Spleen (tissue), 11 donors: ENCODE data around the gene NR5A1. TPM values are rescaled to one million over a fixed set of nuclear protein-coding genes. Genes with fewer than 3 reads are reported as not detected.

ENCODE experiments used
- DNase-seq: peaks from one replicate; pipeline ENCODE4 v3.0.0-alpha.2; 2020
- H3K27ac ChIP-seq, 8 donors: fragments of 200-600 bp; sonication (generic) in 7 of 8; 1 replicate in 4 of 8; 2 replicates in 4 of 8; pipeline versions ENCODE4 v1.5.0 to v1.8.0; 2016 to 2021; ENCODE audit warnings: inconsistent platforms in 4 of 8, mild to moderate bottlenecking in 4 of 8, moderate library complexity in 1 of 8
- H3K27me3 ChIP-seq, 7 donors: fragments of 200-600 bp; sonication (generic) in 6 of 7; replicated peaks in 1 of 7; 1 replicate in 4 of 7; 2 replicates in 3 of 7; pipeline versions ENCODE4 v1.5.0 to v1.8.0; 2016 to 2021; ENCODE audit warnings: inconsistent platforms in 3 of 7, mild to moderate bottlenecking in 1 of 7
- H3K36me3 ChIP-seq, 6 donors: fragments of 200-600 bp; sonication (generic) in 5 of 6; 1 replicate in 4 of 6; 2 replicates in 2 of 6; pipeline versions ENCODE4 v1.5.0 to v1.8.0; 2016 to 2021; ENCODE audit warnings: inconsistent platforms in 2 of 6
- H3K4me1 ChIP-seq, 6 donors: fragments of 200-600 bp; sonication (generic) in 5 of 6; 1 replicate in 3 of 6; 2 replicates in 3 of 6; pipeline versions ENCODE4 v1.5.0 to v1.8.0; 2016 to 2021; ENCODE audit warnings: inconsistent platforms in 3 of 6
- H3K4me3 ChIP-seq, 8 donors: fragments of 200-600 bp; sonication (generic) in 7 of 8; 1 replicate in 4 of 8; 2 replicates in 4 of 8; pipeline versions ENCODE4 v1.5.0 to v1.8.0; 2016 to 2021; ENCODE audit warnings: inconsistent platforms in 4 of 8, mild to moderate bottlenecking in 4 of 8, moderate library complexity in 2 of 8
- H3K9me3 ChIP-seq, 8 donors: fragments of 200-600 bp; sonication (generic) in 7 of 8; 1 replicate in 4 of 8; 2 replicates in 4 of 8; pipeline versions ENCODE4 v1.5.0 to v1.8.0; 2016 to 2021; ENCODE audit warnings: inconsistent platforms in 4 of 8
- POLR2A ChIP-seq, 3 donors: fragments of 450-650 bp; IDR thresholded peaks; one replicate each; pipeline ENCODE4 v1.5.1; 2017; ENCODE audit warnings: antibody characterized with exemption in 3 of 3, mild to moderate bottlenecking in 1 of 3
- POLR2AphosphoS5 ChIP-seq, 3 donors: sonication (generic); formaldehyde crosslinking; IDR thresholded peaks; one replicate each; pipeline ENCODE4 v1.5.1; 2017; ENCODE audit warnings: antibody characterized with exemption in 3 of 3
- WGBS, 5 donors: extraction: QIAGEN DNeasy Blood & Tissue Kit in 3 of 5; methylation state at CpG; one replicate each; pipeline versions ENCODE4 v1.1.5 to v1.1.7; 2013 to 2018; 5-methylcytosine and 5-hydroxymethylcytosine counted together
- intact Hi-C: fragments of 100-400 bp; cut with DNase I; formaldehyde crosslinking; loops from one replicate; pipeline ENCODE4 v1.15.0; 2023; ENCODE audit warnings: low total_unique reads
- polyA plus RNA-seq, 3 donors: library from polyadenylated mRNA; stranded (reverse); fragments of 200-250 nt; gene quantifications; one replicate each; pipeline ENCODE4 v1.2.1, GENCODE V29; 2013
- total RNA-seq, 7 donors: library from RNA; depleted of rRNA in 3 of 7; stranded (reverse); fragments of >200 nt in 3 of 7; fragmentation: NEBNext Ultra II Directional in 4 of 7; extraction: Animal tissue kit (Norgen Biotek cat#: 25700) in 4 of 7; gene quantifications; one replicate each; pipeline versions ENCODE4 v1.1.0 to v1.2.1, GENCODE V29; 2016 to 2021
- TF ChIP-seq, protein P1 (sequence below), 11 experiments: fragments of 200-600 bp in 7 of 11; fragments of 450-650 bp in 4 of 11; sonication (generic) in 4 of 11; IDR thresholded peaks in 8 of 11; conservative IDR thresholded peaks in 3 of 11; 1 replicate in 7 of 11; 2 replicates in 4 of 11; pipeline versions ENCODE4 v1.4.0 to v1.8.0; 2016 to 2021; ENCODE audit warnings: antibody characterized with exemption in 11 of 11, inconsistent platforms in 4 of 11, mild to moderate bottlenecking in 1 of 11
- donor health status: healthy with polysubstance abuse.
- donor health status: DM: no; HTN: no; CAD: no; lungs with moderate emphysema.
- donor health status: DM: no; HTN: no; CAD: no.
- donor health status: Bipolar disorder and iron deficiency.
- donor health status: healthy.
- donor health status: DM: no; HTN: no; CAD: no.
- donor health status: DM: yes; HTN: yes; CAD: no.

Gene NR5A1
- total and polyA plus RNA-seq, 10 donors = 46.5 to 378 (median 193) TPM

DNA sequence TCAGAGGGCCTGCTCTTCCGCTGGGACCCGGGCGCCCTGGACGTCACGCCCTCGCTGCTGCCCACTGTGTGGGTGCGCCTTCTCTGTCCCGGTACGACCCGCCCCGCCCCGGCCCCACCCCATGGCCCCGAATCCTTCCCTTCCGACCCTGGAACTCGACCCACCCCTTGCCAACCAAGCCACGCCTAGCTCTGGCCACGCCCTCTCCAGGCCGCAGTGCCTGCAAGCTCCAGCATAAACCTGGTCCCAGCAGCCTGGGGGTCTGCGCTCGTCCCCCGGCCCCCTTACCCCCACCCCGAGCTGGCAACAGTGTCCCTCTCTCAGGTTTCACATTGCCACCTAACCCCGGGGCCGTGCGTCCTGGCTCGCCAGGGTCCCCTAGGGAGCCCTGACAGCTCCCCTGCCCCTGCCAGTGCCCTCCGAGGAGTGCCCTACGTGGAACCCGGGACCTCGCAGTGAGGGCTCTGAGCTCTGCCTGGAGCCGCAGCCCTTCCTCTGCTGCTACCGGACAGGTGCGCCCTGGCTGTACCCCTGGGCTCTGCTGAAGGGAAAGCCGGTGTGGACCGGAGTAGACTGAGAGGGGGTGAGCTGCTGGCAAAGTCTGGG lies 53.5 kb downstream of the NR5A1 start:
- peaks cover 0 to 32% (median 18%) of the 10 kb centered on the region in 6 donors for H3K4me1 ChIP-seq
- peak; percentile 67 for DNase-seq
- no peak overlapping the region for H3K27ac ChIP-seq
- peaks cover 0 to 63% (median 44%) of the 10 kb centered on the region in 7 donors for H3K27me3 ChIP-seq
- peak in 2 of 3 donors; percentile 9 to 15 for TF ChIP-seq POLR2AphosphoS5 (IDR thresholded peaks at IDR 0.05)
- TF ChIP-seq POLR2A (IDR thresholded peaks at IDR 0.05) = no peak
- TF ChIP-seq, protein P1, sequence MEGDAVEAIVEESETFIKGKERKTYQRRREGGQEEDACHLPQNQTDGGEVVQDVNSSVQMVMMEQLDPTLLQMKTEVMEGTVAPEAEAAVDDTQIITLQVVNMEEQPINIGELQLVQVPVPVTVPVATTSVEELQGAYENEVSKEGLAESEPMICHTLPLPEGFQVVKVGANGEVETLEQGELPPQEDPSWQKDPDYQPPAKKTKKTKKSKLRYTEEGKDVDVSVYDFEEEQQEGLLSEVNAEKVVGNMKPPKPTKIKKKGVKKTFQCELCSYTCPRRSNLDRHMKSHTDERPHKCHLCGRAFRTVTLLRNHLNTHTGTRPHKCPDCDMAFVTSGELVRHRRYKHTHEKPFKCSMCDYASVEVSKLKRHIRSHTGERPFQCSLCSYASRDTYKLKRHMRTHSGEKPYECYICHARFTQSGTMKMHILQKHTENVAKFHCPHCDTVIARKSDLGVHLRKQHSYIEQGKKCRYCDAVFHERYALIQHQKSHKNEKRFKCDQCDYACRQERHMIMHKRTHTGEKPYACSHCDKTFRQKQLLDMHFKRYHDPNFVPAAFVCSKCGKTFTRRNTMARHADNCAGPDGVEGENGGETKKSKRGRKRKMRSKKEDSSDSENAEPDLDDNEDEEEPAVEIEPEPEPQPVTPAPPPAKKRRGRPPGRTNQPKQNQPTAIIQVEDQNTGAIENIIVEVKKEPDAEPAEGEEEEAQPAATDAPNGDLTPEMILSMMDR (IDR thresholded peaks at IDR 0.05 in 8 of 11, conservative IDR thresholded peaks at IDR 0.05 in 3 of 11) = no peak
- peak overlapping the region in 1 of 8 donors; percentile 44 for H3K4me3 ChIP-seq
- 33 to 42% (median 36%) methylated on average over 22 to 35 of the region's 35 CpGs for WGBS, 5 donors
- H3K36me3 ChIP-seq = no peaks in the 10 kb centered on the region
- intact Hi-C loops = no loop called here
- no peaks in the 10 kb centered on the region for H3K9me3 ChIP-seq

DNA sequence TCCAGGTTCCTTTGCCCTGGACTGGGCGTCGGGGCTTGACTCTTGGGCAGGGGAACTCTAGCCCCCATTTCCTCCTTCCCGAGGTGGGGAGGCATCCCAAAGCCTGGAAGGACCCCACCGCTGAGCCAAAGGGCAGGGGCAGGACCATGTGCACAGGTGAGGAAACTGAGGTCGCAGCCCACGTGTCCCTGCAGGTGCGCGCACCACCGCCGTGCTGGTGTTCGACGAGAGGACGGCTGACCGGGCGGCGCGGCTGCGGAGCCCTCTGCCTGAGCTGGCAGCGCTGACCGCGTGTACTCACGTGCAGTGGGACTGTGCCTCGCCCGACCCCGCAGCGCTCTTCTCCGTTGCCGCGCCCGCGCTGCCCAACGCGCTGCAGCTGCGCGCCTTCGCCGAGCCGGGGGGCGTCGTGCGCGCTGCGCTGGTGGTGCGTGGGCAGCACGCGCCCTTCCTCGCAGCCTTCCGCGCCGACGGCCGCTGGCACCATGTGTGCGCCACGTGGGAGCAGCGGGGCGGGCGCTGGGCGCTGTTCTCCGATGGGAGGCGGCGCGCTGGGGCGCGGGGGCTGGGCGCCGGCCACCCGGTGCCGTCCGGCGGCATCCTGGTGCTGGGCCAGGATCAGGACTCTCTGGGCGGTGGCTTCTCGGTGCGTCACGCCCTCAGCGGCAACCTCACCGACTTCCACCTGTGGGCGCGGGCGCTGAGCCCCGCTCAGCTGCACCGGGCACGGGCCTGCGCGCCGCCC lies 54.2 kb downstream of the NR5A1 start:
- H3K27ac ChIP-seq = no peak overlapping the region
- no peaks in the 10 kb centered on the region for H3K9me3 ChIP-seq
- intact Hi-C loops = no loop called here
- H3K4me1 ChIP-seq = peaks cover 0 to 32% (median 19%) of the 10 kb centered on the region in 6 donors
- TF ChIP-seq, protein P1 (IDR thresholded peaks at IDR 0.05 in 8 of 11, conservative IDR thresholded peaks at IDR 0.05 in 3 of 11) = no peak
- no peak for TF ChIP-seq POLR2A (IDR thresholded peaks at IDR 0.05)
- no peak for TF ChIP-seq POLR2AphosphoS5 (IDR thresholded peaks at IDR 0.05)
- H3K27me3 ChIP-seq = peaks cover 0 to 67% (median 44%) of the 10 kb centered on the region in 7 donors
- DNase-seq = peak; percentile 53
- WGBS, 5 donors = 38 to 57% (median 45%) methylated on average over 24 to 85 of the region's 85 CpGs
- no peaks in the 10 kb centered on the region for H3K36me3 ChIP-seq
- peak overlapping the region in 1 of 8 donors; percentile 44 for H3K4me3 ChIP-seq

DNA sequence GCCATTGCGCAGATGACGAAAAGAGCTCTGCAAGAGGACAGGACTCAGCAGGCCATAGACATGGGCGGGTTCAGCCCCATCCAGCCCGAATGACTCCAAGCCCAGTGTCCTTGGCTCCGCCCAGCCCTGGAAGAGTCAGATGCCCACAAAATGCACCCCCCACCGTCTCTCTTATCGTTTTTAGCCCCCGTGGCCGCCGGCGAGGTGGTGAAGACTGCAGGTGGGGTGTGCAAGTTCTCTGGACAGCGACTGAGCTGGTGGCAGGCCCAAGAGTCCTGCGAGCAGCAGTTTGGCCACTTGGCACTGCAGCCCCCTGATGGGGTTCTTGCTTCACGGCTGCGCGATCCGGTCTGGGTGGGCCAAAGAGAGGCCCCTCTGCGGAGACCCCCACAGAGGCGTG lies 54.9 kb downstream of the NR5A1 start:
- no peak overlapping the region for H3K27ac ChIP-seq
- no peaks in the 10 kb centered on the region for H3K36me3 ChIP-seq
- DNase-seq = peak; percentile 32
- no peaks in the 10 kb centered on the region for H3K9me3 ChIP-seq
- H3K27me3 ChIP-seq = peaks cover 0 to 74% (median 44%) of the 10 kb centered on the region in 7 donors
- peaks cover 0 to 37% (median 19%) of the 10 kb centered on the region in 6 donors for H3K4me1 ChIP-seq
- H3K4me3 ChIP-seq = no peak overlapping the region
- intact Hi-C loops = no loop called here
- 84 to 87% (median 86%) methylated on average over 17 to 19 of the region's 19 CpGs for WGBS, 5 donors
- TF ChIP-seq POLR2AphosphoS5 (IDR thresholded peaks at IDR 0.05) (no peak), POLR2A (IDR thresholded peaks at IDR 0.05) (no peak)
- TF ChIP-seq, protein P1 (IDR thresholded peaks at IDR 0.05 in 8 of 11, conservative IDR thresholded peaks at IDR 0.05 in 3 of 11) = no peak
